Head of caudate nucleus (tissue), 42 donors: Measurements from ENCODE around the gene HPX.

Source experiments
- DNase-seq, 42 donors: peaks; one replicate each; pipeline versions ENCODE4 v3.0.0 to v3.0.0-alpha.2; 2020 to 2021; ENCODE audit warnings: mixed read lengths in 7 of 42
- intact Hi-C: fragments of 100-400 bp; cut with DNase I; formaldehyde crosslinking; loops from one replicate; pipeline ENCODE4 v1.15.0; 2022

Gene HPX

DNA sequence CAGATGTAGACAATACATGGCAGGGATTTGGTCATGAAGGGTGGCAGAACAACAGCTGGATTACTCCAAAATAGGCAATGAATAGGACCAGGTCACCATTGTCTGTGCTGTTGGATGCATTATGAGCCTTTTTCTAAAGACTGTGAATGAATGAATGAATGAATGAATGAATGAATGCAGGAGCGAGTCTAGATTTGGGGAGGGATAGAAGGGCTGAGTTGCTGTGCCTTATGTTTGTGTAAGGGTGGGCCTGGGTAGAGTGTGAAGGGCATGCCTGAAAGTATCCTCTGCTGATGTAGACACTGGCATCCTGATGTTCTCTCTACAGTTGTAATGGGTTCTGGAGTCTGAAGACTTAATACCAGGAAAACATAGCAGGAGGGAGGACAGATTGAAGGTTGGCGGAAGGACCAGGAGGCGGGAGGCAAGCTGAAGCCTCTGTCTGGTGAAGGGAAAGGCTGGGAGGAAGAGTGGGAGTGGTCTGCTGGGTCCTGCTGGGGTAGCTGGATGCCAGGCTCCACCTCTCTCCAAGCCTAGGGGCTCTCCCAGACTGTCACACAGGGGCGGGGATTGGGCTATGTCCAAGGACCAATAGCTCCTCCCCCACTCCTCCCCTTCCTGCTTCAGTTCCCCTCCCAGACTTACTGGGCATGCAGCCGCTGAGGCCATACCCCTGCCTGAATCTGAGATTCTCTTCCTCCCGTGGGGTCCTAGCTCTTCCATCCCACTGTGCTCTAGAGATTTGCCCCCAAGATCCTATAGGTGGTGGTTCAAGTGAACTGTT lies 28.1 kb upstream of the HPX start:
- peak; percentile 66 to 94 (median 88) for DNase-seq
- intact Hi-C loops: no loop called here

DNA sequence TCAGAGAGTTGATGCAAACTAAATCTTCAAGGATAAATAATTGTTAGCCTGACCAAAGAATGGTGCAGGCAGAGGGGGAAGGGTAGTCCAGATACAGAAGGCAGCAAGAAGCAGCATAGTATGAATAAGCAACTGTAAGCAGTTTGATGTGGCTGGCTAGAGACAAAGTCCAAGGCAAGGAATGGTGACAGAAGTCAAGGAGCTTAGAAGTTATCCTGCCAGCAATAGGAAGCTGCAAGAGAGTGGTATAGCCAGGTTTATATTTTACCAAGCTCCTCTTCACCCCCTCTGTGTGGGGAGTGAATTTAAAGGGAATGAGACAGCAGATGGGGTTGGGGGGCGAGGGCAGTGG lies 18.3 kb upstream of the HPX start:
- no peak for DNase-seq
- intact Hi-C loops: no loop called here

DNA sequence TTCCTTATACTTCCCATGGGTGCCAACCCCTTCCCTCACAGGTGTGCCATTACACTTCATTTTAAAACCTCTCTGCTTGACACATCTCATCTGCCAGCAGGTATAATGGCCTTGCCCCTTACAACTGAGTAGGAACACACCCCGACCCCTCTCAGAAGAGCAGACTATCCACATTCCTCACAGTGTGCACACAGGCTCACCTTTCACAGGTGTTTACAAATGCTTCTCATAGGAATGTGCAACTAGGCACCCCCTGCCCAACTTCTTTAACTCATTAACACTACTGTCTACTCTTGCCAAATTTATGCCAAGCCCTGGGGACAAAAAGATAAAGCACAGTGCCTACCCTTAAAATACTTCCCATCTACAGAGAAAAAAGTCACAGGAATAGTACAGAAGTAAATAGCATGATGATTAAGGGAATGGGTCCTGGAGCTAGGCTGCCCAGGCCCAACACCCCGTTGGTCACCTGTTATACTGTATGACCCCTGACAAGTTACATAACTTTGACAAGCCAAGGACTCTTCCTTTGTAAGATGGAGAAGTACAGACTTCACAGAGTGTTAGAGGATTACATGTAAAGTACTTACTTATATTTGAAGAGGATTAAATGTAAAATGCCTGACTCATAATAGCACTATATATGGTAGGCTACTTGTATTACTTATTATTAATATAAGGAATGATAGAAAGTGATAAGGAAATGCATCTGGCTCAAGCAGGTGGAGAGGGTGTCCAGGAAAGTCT lies 17.7 kb upstream of the HPX start:
- no peak for DNase-seq
- intact Hi-C loops: no loop called here

DNA sequence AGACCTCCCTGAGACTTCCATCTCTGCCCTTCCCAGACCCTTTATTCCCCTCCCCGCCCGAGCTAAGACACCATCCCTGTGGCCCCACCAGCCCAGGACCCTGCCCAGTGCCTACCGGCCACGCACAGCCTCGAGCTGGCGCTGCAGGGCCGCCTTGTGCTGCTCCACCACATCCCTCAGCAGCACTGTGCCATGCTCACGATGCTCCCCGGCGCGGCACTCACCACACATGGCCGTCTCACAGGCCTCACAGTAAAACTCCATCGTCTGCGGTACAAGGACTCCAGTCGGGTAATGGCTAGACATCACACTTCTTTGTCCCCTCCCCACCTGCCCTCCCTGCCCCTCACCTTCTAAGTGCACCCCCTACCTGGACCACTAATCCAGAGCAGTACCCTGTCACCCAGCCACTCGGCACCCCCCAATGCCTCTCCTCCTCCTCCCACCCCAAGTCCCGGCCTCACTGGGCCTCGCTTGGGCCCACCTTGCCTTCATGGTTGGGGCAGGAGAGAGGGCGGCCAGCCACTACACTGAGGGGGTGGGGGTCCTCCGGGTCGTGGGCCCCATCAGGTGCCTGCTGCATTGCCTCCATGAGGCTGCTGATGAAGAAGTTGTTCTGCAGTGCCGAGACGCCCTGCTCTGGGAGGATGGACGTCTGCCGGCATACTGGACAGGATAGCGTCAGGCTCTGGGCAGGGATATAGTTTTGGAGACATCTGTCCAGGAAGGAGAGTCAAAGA lies 17.0 kb upstream of the HPX start:
- no peak for DNase-seq
- intact Hi-C loops: no loop called here

DNA sequence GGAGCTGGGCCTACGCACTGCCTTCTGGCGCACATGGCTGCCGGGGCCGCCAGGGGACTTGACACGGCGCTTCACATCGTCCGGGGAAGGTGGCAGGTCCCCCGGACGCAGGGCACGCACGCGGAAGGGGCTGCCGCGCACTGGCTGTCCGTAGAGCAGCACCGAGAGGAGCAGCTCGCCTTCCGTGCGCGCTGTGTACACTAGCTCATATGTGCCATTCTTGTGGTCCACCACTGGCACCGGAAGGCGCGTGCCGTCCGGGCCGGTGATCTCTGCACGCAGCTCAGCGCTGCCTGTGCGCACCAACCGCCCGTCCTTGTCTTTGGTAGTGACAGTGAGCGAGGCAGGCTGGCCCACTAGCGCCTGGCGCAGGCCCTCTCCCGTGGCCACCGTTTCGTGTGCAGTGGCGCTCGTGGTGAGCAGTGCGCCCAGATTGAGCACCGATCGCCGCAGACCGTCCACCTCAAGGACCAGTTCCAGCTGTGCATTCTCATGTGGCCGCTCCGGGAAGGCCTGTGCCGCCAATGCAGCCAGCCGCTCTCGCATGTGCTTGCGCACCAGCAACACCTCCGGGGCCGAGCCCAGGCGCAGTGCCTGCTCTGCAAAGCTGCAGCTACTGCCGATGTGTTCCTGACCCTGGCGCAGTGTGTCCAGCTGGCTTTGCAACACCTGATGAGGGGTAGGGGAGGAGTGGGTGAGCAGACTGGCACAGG lies 15.7 kb upstream of the HPX start:
- intact Hi-C loops: no loop called here
- no peak for DNase-seq

DNA sequence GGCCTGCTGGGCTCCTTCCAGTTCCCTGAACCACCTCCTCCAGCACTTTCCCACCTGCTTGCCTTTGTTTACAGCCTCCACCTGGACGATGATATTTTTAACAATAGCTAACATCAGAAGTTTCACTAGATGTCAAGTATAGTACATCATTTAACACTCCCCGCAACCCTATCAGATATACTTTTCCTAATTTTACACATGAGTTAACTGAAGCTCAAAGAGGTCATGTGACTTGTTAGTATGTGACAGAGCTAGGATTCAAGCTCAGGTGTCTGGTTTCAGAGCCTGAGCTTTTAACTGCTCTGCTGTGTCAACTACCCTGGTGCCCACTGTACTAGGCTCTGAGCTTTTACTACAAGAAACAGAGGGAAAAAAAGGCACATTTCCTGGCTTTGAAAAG lies 14.3 kb upstream of the HPX start:
- no peak for DNase-seq
- intact Hi-C loops: no loop called here

DNA sequence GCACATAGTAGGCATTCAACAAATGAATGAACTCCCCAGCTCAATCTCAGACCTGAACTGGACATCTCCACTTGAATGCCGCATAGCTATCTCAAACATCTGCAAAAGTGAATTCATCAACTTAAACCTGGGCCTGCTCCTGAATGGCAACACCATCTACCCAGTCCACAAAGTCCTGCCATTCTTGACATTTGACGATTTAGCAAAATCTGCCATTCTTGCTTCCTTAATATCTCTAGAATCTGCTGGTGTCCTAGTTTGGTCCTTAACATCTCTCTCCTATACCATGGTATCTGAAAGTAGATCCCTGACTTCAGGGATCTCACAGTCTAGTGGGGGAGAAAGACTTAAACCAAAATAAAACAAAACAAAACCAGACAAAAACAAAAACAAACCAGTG lies 12.4 kb upstream of the HPX start:
- intact Hi-C loops: no loop called here
- DNase-seq: no peak

DNA sequence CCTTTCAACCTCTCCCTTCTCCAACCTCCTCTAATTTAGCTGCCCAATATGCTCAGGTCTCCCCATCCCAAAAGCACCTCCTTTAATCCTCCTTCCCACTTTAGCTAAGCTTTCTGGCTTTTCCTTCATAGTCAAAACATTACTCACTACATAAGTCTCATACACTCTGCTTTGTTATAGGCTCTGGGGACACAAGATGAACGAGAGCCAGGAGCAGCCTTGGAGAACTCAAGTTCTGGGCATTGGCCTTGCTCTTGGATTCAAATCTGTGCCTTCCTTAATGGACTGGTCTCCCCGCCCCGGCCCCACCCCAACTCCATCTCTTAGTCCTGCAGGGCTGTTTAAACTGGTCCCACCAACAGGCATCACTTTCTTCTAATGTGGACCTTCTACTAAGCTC lies 11.4 kb upstream of the HPX start:
- no peak for DNase-seq
- intact Hi-C loops: no loop called here

DNA sequence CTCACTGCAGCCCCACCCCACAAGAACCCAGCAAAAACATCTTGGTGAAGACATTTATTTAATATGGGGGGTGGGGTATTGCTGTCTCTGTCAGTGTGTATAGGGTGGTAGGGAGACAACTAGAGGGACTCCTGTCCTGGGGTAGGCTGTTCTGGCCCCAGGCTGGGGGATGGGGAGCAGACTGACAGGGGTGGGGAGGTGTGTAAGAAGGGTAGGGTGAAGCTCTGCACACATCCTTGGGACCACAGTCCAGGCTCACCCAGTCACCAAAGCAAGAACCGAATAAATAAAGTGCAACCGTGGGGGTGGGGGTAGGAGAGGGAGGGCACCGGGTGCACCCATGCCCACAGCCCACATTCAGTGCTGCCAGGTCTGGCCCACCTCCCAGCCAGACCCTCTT lies 7.8 kb upstream of the HPX start:
- intact Hi-C loops: no loop called here
- no peak for DNase-seq

DNA sequence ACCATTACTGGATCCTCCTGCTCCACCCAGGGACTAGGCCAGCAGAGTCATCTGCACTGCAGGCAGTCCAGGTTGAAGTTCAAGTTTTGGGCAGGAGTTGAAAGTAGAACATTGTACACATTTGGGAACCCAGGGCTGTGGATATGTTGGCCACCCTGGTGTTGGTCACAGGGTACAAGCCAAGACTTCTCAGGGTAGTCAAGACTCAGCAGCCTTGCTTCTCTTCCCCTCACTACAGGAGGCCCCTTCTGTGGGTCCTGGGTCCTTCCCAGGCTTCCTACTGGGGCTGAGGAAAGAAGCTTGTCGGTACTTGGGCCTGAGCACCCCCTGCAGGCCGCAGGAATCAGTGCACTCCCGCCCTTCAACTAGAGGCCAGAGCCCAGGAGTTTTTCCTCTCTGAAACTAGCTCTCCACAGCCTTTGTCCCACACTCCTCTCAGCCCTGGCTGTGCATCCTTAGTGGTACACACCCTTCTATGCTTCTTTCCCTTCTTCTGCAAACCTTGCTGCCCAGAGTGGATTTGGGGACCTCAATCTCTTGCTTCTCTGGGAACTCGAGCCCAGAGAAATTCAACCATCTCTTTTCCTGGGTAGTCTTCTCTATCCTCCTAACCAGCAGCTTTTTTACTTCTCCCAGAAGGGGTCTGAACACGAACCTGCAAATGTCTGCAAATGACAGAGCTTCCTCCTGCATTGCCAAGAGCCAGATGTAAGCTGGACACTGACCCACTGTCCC lies 2.6 kb upstream of the HPX start:
- DNase-seq: peak; percentile 51 to 91 (median 78)
- intact Hi-C loops: loop anchor here (2.0 kb wide), 1 partner anchor 65 kb away; no protein-coding TSS in a partner anchor

DNA sequence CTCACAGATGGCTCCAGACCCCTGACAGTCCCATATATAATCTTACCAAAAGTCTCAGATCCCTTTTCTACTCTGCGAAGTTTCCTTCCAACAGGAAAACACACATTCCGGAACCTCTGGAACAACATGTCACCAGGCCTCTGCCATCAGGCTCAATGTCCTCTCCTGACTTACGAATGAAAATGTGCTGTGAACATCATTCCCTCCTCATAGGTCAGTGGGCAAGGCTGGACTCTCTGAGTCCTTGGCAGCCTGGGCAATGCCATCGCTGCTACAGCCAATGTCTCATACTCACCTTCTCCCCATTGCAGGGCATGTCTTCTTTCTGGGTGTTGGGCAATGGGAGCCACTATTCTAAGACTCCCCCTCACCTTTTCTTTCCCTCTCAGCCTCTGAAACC lies 1.7 kb upstream of the HPX start:
- intact Hi-C loops: loop anchor here (2.0 kb wide), 1 partner anchor 64 kb away; no protein-coding TSS in a partner anchor
- DNase-seq: no peak

DNA sequence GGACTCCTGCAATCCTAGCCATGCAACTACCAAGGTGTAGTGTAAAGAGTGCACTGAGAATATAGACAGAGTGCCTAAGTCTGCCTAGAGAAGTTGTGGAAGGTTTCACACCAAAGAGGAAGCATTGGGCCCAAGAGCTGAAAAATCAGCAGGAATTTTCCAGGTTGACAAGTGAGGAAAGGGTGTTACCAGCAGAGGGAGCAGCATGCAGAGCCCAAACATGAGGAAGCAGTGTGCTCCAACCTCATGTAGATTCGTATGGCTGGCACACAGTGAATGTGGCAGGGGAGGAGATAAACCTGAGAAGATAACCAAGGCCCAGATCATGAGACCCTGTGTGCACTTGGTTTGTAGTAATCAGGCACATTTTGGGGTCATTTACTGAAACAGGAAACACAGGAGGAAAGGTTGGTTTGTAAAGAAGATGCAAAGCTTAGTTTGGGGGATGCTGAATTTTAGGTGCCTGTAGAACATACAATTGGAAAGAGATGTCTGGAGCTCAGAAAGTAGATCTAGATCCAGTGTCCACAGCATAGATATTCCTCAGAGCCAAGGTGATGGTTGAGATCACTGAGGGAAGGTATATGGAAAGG lies 1.7 kb downstream of the HPX start:
- peak; percentile 31 to 85 (median 65) for DNase-seq
- intact Hi-C loops: no loop called here

DNA sequence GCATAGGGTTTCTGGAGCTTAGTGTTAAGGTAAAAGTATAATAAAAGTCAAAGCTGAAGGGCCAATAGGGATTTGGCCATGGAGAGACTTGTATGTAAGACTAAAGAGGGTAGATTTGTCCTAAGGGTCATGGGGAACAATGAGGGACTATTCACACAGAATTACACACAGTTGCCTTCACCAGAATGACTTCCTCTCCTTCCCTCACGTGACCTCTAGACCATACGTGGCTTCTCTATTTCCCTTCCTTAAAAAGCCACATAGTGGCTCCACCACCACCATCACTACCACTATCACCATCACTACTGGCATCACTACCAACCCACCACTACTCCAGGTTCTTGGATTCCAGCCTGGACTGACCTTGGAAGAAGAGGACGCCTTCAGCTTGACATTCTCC lies 2.8 kb downstream of the HPX start:
- no peak for DNase-seq
- intact Hi-C loops: no loop called here

DNA sequence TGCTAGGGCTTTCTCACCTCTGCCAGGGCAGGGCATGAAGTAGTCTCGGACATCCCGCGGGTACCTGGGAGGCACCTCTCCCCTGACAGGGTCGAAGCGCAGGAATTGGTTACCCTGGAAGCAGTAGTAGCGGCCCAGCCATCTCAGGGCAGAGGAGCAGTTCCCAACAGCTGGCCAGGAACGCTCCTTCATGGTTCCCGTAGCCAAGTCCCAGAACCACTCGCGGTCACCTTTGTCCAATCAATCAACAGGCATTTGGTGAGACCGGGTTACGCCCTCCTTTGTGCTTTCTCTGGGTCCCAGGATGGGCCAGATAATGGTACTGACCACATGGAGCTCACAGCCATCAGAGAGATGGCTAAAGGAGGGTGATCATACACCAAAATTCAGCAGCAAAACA lies 3.4 kb downstream of the HPX start:
- intact Hi-C loops: no loop called here
- DNase-seq: no peak

DNA sequence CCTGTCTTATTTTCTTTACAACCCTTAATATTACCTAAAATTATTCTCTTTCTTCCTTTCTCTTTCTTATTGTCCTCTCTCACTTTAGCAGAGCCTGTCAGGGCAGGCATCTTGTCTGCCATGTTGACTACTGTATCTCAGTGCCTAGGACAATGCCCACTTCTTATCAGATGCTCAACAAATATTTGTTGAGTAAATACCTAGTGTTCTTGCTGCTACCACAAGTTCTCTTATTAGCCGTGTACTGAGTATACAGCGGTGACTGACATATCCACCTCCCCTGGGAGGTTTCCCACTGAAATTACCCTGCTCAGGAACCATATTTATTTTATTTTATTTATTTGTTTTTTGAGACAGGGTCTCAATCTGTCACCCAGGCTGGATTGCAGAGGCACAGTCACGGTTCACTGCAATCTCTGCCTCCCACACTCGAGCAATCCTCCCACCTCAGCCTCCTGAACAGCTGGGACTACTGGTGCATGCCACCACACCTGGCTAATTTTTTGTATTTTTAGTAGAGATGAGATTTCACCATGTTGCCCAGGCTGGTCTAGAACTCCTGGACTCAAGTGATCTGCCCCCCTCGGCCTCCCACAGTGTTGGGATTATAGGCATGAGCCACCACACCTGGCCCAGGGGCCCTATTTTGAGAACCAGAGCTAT lies 6.7 kb downstream of the HPX start:
- no peak for DNase-seq
- intact Hi-C loops: no loop called here

DNA sequence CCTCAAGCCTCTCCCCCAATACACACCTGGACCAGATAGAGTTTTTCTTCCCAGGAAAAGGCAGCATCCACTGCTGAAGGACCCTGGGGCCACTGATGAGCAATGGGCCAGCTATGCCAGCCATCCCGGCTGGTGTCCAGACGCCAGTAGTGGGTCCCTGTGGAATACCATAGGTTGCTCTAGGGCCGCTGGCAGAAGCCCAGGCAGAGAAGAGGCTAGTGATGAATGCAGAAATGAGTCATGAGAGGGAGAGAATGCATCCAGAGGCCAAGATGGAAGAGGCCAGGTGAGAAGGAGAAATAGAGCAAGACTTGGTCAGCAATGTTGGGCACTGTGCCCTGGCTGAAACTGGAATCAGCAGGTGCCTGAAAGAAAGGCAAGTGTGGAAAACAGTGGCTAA lies 8.9 kb downstream of the HPX start:
- intact Hi-C loops: no loop called here

DNA sequence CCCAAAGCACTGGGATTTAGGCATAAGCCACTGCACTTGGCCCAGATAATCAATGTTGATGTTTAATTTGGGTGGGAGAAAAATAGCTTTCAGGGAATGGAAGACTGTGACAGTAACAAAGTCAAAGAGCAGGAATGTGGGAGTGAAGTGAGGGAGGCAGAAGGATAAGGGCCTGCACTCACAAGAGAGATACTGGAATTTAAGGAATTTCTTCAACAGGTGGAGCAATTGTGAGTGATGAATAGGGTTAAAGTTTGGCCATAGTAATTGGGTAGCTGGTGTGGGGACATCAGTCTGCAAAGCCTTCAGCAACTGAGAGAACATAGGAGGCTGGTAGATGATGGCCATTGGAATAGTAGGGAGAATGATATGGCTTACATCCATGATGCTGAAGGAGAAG lies 13.3 kb downstream of the HPX start:
- intact Hi-C loops: no loop called here
- no peak for DNase-seq

More for the DNA sequence above, 8.9 kb downstream of the HPX start:
- DNase-seq: no peak

DNA sequence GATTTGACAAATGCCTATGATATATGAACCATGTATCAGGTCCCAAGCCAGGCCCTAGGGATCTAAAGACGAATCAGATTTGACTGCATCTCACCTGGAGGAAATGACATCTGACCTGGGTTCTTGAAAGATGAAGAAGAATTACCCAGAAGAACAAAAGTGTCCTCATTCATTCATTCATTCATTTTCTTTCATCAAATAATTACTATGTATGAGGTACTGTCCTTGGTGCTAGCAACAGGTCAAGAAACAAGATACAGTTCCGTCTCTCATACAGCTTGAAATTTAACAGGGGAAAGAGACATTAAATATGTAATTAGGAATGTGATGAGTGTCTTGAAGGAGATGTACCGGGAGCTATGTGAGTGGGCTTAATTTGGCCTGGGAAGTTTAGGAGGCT lies 20.1 kb downstream of the HPX start:
- intact Hi-C loops: no loop called here
- no peak for DNase-seq
